ENCODE results near the gene A1CF. TPM values are rescaled to one million over a fixed set of nuclear protein-coding genes. Genes with fewer than 3 reads are reported as not detected.
A peak's percentile ranks its signal among the peaks of the same experiment; 100 is the strongest.

The A1CF gene
- total and polyA plus RNA-seq, 2 of the 8 experiments (the other 6 are each of a cell fraction or from before 2014, with no cell fraction given) = not detected

DNA sequence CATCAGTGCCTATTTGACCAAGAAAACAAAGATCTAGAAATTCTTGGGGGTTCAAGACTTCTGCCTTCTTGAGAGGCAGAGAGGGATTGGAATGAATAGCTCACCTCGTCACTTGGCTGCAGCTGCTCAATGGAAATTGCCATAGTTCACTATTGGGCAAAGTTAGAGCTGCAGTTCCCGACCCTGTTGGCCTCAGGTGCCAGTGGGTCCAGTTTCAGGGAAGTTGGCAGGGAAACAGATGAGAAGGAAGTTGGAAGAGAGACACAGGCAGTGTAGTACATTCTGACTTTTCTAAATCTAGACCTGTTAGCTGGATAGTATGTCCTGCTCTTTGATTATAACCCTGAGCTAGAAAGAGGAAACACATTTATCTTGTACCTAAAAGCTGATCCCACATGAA lies 19.1 kb downstream of the A1CF start:
- Histone ChIP-seq H3K14ac (ENCODE audit: insufficient read length) (no peak overlapping the region), H2AFZ (ENCODE audit: low read length) (peak overlapping the region; percentile 43; the same call in 1 of the 2 replicates), H3K27ac (ENCODE audit: low read depth, low read length) (no peak overlapping the region), H2BK15ac (ENCODE audit: low read length) (no peak overlapping the region), H3K18ac (ENCODE audit: extremely low read depth, low read length) (no peak overlapping the region), H3K4ac (replicated peaks; ENCODE audit: insufficient read length, low read depth, low read length) (no peak overlapping the region), H2BK12ac (ENCODE audit: low read depth, low read length) (no peak overlapping the region), H4K20me1 (replicated peaks in 1 of 2; ENCODE audit: control insufficient read depth in 1 of 2, insufficient read depth in 2 of 2, low read length in 2 of 2) (no peaks in the 10 kb centered on the region), H2AK5ac (ENCODE audit: low read depth, low read length) (no peak overlapping the region), H3K27me3 (replicated peaks in 1 of 4; ENCODE audit: control insufficient read depth in 3 of 4, extremely low read depth in 1 of 4, insufficient read depth in 3 of 4, low read length in 3 of 4) (no peaks in the 10 kb centered on the region), H3K36me3 (ENCODE audit: control insufficient read depth in 2 of 4, insufficient read depth in 4 of 4, low read length in 3 of 4) (no peaks in the 10 kb centered on the region), H4K91ac (replicated peaks; ENCODE audit: insufficient read length, low read length) (no peak overlapping the region), H4K5ac (ENCODE audit: insufficient read length, low read depth, low read length) (no peak overlapping the region), H4K8ac (ENCODE audit: extremely low read depth, insufficient read depth, low read length) (no peak overlapping the region), H3K23ac (ENCODE audit: insufficient read length) (no peak overlapping the region), H3K4me2 (ENCODE audit: insufficient read depth in 1 of 2, low read depth in 2 of 2, low read length in 2 of 2) (no peak overlapping the region), H3K79me1 (ENCODE audit: low read depth, low read length) (no peaks in the 10 kb centered on the region), H3K4me3 (ENCODE audit: extremely low read depth in 1 of 4, insufficient read depth in 2 of 4, low read depth in 3 of 4, low read length in 4 of 4) (no peak overlapping the region), H3K4me1 (replicated peaks in 1 of 4; ENCODE audit: control insufficient read depth in 3 of 4, insufficient read depth in 4 of 4, low read length in 3 of 4) (no peaks in the 10 kb centered on the region), H3K9me3 (ENCODE audit: insufficient read depth in 2 of 2, low read depth in 1 of 2, low read length in 1 of 2) (no peaks in the 10 kb centered on the region), H3K56ac (replicated peaks; ENCODE audit: insufficient read length, low read depth, low read length) (no peak overlapping the region), H2BK5ac (ENCODE audit: low read depth, low read length) (no peak overlapping the region), H3K79me2 (ENCODE audit: control insufficient read depth in 1 of 2, insufficient read depth in 2 of 2, low read length in 2 of 2) (no peaks in the 10 kb centered on the region), H2BK20ac (ENCODE audit: low read length) (no peak overlapping the region), H2BK120ac (replicated peaks; ENCODE audit: low read depth, low read length) (no peak overlapping the region), H3K23me2 (ENCODE audit: low read depth, low read length) (no peaks in the 10 kb centered on the region), H3K9ac (replicated peaks in 1 of 4; ENCODE audit: extremely low read depth in 1 of 4, low read depth in 3 of 4, low read length in 3 of 4) (no peak overlapping the region)
- 75% methylated on average over 2 of the region's 2 CpGs; no CpG with 5 or more reads in 1 of the 2 experiments for WGBS, 2 experiments (ENCODE audit: extremely low coverage in 1 of 2, insufficient coverage in 1 of 2, insufficient read length in 1 of 2, insufficient replicate concordance in 2 of 2, low coverage in 1 of 2, low lambda C conversion rate in 2 of 2, missing lambda C conversion rate in 1 of 2)
- POLR2A ChIA-PET (ENCODE audit: partially characterized antibody) = interaction anchor here (0.6 kb wide), 1 partner anchor 127 kb away, joined by 3 read pairs; the partner anchor contains the start of gene ASAH2B
- TF ChIP-seq RNF2 (IDR thresholded peaks at IDR 0.05; ENCODE audit: borderline replicate concordance, low read depth, low read length, missing control alignments, poor library complexity, severe bottlenecking) (no peak), TEAD4 (IDR thresholded peaks at IDR 0.05; ENCODE audit: low read depth, low read length) (no peak), SIX5 (IDR thresholded peaks at IDR 0.05; ENCODE audit: low read depth, low read length) (no peak), EGR1 (IDR thresholded peaks at IDR 0.05; ENCODE audit: borderline replicate concordance, low read depth, low read length) (no peak), RFX5 (IDR thresholded peaks at IDR 0.05; ENCODE audit: borderline replicate concordance, low read depth, low read length) (no peak), BCL11A (IDR thresholded peaks at IDR 0.05; ENCODE audit: low read depth in 2 of 2, low read length in 2 of 2) (no peak)
- TF ChIP-seq, protein P1, sequence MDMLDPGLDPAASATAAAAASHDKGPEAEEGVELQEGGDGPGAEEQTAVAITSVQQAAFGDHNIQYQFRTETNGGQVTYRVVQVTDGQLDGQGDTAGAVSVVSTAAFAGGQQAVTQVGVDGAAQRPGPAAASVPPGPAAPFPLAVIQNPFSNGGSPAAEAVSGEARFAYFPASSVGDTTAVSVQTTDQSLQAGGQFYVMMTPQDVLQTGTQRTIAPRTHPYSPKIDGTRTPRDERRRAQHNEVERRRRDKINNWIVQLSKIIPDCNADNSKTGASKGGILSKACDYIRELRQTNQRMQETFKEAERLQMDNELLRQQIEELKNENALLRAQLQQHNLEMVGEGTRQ (IDR thresholded peaks at IDR 0.05; ENCODE audit: low read length) = no peak
- DNase-seq (ENCODE audit: low read depth in 1 of 2, low spot score in 2 of 2) = no peak
- CTCF ChIA-PET (ENCODE audit: partially characterized antibody) = interaction anchor here (0.6 to 1.4 kb wide), 3 partner anchors 55 to 1568 kb away, joined by 3 read pairs; no protein-coding TSS in a partner anchor
- FAIRE-seq = no peak
